ENCODE measurements around the gene SIGLEC11.
"Not testable (repeated sequence)": the region's sequence is repeated elsewhere in the genome, so short reads cannot be mapped to it uniquely, and the experiment has no call there.

The SIGLEC11 gene

GRCh38 chr19:49971991-49972411 is 11.0 kb upstream of the SIGLEC11 start:
- Histone ChIP-seq H3K27me3 (ENCODE audit: control insufficient read depth in 5 of 5, insufficient read depth in 4 of 5, low read length in 5 of 5) (peaks cover 5 to 11% (median 9%) of the 10 kb centered on the region in 5 donors), H3K4me1 (ENCODE audit: control insufficient read depth in 5 of 5, insufficient read depth in 5 of 5, low read length in 5 of 5) (peaks cover 2 to 26% (median 5%) of the 10 kb centered on the region in 5 donors), H3K4me3 (ENCODE audit: low read depth in 1 of 5, low read length in 5 of 5) (no peak overlapping the region), H3K27ac (ENCODE audit: low read depth, low read length) (no peak overlapping the region), H3K36me3 (ENCODE audit: control insufficient read depth in 5 of 5, insufficient read depth in 5 of 5, low read length in 5 of 5) (peaks cover 0 to 22% (median 16%) of the 10 kb centered on the region in 5 donors), H3K9ac (ENCODE audit: low read length in 5 of 5) (no peak overlapping the region), H3K9me3 (ENCODE audit: control insufficient read depth in 5 of 5, low read length in 5 of 5) (no peaks in the 10 kb centered on the region)

- not testable (repeated sequence) for H3K9ac ChIP-seq (ENCODE audit: low read length in 5 of 5); H3K9me3 ChIP-seq (ENCODE audit: control insufficient read depth in 5 of 5, low read length in 5 of 5); H3K27ac ChIP-seq (ENCODE audit: low read depth, low read length); H3K4me3 ChIP-seq (ENCODE audit: low read depth in 1 of 5, low read length in 5 of 5); H3K36me3 ChIP-seq (ENCODE audit: control insufficient read depth in 5 of 5, insufficient read depth in 5 of 5, low read length in 5 of 5)
- Histone ChIP-seq H3K27me3 (ENCODE audit: control insufficient read depth in 5 of 5, insufficient read depth in 4 of 5, low read length in 5 of 5) (peaks cover 5 to 12% (median 9%) of the 10 kb centered on the region in 5 donors), H3K4me1 (ENCODE audit: control insufficient read depth in 5 of 5, insufficient read depth in 5 of 5, low read length in 5 of 5) (peaks cover 2 to 31% (median 6%) of the 10 kb centered on the region in 5 donors)
Observed at GRCh38 chr19:49969355-49969754, 8.4 kb upstream of the SIGLEC11 start.

GRCh38 chr19:49968279-49968922 is 7.4 kb upstream of the SIGLEC11 start:
- H3K9ac ChIP-seq (ENCODE audit: low read length in 5 of 5) = no peak overlapping the region
- no peak overlapping the region for H3K4me3 ChIP-seq (ENCODE audit: low read depth in 1 of 5, low read length in 5 of 5)
- peaks cover 0 to 2% (median 0%) of the 10 kb centered on the region in 5 donors for H3K36me3 ChIP-seq (ENCODE audit: control insufficient read depth in 5 of 5, insufficient read depth in 5 of 5, low read length in 5 of 5)
- peaks cover 0 to 2% (median 0%) of the 10 kb centered on the region in 5 donors for H3K9me3 ChIP-seq (ENCODE audit: control insufficient read depth in 5 of 5, low read length in 5 of 5)
- peaks cover 2 to 24% (median 6%) of the 10 kb centered on the region in 5 donors for H3K4me1 ChIP-seq (ENCODE audit: control insufficient read depth in 5 of 5, insufficient read depth in 5 of 5, low read length in 5 of 5)
- H3K27me3 ChIP-seq (ENCODE audit: control insufficient read depth in 5 of 5, insufficient read depth in 4 of 5, low read length in 5 of 5) = peaks cover 5 to 12% (median 9%) of the 10 kb centered on the region in 5 donors
- no peak overlapping the region for H3K27ac ChIP-seq (ENCODE audit: low read depth, low read length)

GRCh38 chr19:49959892-49960291 is 1.1 kb downstream of the SIGLEC11 start:
- H3K27me3 ChIP-seq (ENCODE audit: control insufficient read depth in 5 of 5, insufficient read depth in 4 of 5, low read length in 5 of 5) = peaks cover 0 to 19% (median 3%) of the 10 kb centered on the region in 5 donors
- H3K36me3 ChIP-seq (ENCODE audit: control insufficient read depth in 5 of 5, insufficient read depth in 5 of 5, low read length in 5 of 5); H3K4me3 ChIP-seq (ENCODE audit: low read depth in 1 of 5, low read length in 5 of 5): not testable (repeated sequence)

DNA sequence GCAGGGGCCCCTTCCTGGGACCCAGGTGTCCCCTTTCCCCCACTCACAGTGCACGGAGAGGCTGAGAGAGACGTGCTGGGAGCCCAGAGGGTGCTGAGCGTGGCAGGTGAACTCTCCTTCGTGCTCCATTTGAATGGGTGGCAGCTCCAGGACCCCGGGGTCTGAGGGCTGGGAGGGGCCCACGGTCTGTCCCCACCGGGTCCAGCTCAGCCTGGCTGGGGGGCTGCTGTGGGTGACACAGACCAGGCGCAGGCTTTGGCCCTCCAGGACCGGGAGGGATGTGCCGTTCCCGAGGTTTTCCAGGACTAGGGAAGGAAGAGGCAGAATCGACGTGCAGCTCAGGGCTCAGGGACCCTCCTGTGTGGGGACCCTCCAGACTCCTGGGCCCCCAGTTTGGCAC is 2.4 kb downstream of the SIGLEC11 start:
- H3K9ac ChIP-seq (ENCODE audit: low read length in 5 of 5); H3K4me3 ChIP-seq (ENCODE audit: low read depth in 1 of 5, low read length in 5 of 5); H3K27ac ChIP-seq (ENCODE audit: low read depth, low read length); H3K9me3 ChIP-seq (ENCODE audit: control insufficient read depth in 5 of 5, low read length in 5 of 5); H3K36me3 ChIP-seq (ENCODE audit: control insufficient read depth in 5 of 5, insufficient read depth in 5 of 5, low read length in 5 of 5): not testable (repeated sequence)
- Histone ChIP-seq H3K27me3 (ENCODE audit: control insufficient read depth in 5 of 5, insufficient read depth in 4 of 5, low read length in 5 of 5) (peaks cover 0 to 27% (median 11%) of the 10 kb centered on the region in 5 donors), H3K4me1 (ENCODE audit: control insufficient read depth in 5 of 5, insufficient read depth in 5 of 5, low read length in 5 of 5) (peaks cover 1 to 31% (median 16%) of the 10 kb centered on the region in 5 donors)

More at GRCh38 chr19:49959892-49960291, 1.1 kb downstream of the SIGLEC11 start:
- H3K9me3 ChIP-seq (ENCODE audit: control insufficient read depth in 5 of 5, low read length in 5 of 5); H3K27ac ChIP-seq (ENCODE audit: low read depth, low read length); H3K9ac ChIP-seq (ENCODE audit: low read length in 5 of 5): not testable (repeated sequence)
- H3K4me1 ChIP-seq (ENCODE audit: control insufficient read depth in 5 of 5, insufficient read depth in 5 of 5, low read length in 5 of 5) = peaks cover 0 to 20% (median 5%) of the 10 kb centered on the region in 5 donors

DNA sequence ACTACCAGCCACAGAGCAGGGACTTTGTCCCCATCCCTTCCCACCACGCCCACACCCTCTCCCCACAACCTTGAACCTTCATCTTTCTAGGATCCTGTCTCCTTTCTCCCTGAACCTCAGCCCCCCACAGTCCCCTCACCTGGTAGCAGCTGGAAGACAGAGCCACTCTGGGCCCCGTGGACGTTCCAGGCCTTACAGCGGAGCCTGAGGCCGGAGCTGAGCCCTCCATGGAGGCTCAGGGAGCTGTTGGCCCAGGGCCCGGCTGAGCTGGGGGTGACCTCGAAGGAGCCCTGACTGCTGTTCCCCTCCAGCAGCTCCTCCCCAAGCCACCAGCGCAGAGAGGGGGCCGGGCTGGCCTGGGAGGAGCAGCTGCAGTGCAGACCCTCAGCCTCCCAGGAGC is 2.8 kb downstream of the SIGLEC11 start:
- not testable (repeated sequence) for H3K36me3 ChIP-seq (ENCODE audit: control insufficient read depth in 5 of 5, insufficient read depth in 5 of 5, low read length in 5 of 5); H3K27ac ChIP-seq (ENCODE audit: low read depth, low read length); H3K4me3 ChIP-seq (ENCODE audit: low read depth in 1 of 5, low read length in 5 of 5); H3K9me3 ChIP-seq (ENCODE audit: control insufficient read depth in 5 of 5, low read length in 5 of 5); H3K9ac ChIP-seq (ENCODE audit: low read length in 5 of 5)
- H3K27me3 ChIP-seq (ENCODE audit: control insufficient read depth in 5 of 5, insufficient read depth in 4 of 5, low read length in 5 of 5) = peaks cover 0 to 27% (median 11%) of the 10 kb centered on the region in 5 donors
- H3K4me1 ChIP-seq (ENCODE audit: control insufficient read depth in 5 of 5, insufficient read depth in 5 of 5, low read length in 5 of 5) = peaks cover 1 to 31% (median 17%) of the 10 kb centered on the region in 5 donors

DNA sequence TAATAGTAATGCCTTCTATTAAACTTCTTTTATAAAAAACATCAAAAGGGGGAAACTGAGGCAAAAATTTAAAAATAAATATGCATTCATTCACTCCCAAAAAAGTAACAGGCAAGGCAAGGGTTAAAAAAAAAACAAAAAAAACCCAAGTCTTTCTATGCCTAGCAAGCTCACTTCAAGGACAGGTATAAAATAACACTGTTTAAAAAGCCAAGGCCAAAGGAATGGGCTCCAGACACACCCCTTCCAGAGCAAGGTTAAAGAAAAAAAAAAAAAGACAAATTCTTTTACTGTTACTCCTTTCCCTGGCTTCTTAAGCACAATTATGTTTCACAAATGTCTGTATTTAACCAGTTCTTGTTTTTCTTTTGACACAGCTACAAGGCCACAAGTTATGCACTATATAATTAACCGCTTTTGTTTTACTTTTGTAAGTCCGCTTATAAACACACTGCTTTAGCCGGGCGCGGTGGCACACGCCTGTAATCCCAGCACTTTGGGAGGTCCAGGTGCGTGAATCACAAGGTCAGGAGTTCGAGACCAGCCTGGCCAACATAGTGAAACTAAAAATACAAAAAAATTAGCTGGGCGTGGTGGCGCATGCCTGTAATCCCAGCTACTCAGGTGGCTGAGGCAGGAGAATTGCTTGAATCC is 3.6 kb downstream of the SIGLEC11 start:
- H3K27ac ChIP-seq (ENCODE audit: low read depth, low read length) = no peak overlapping the region
- H3K4me3 ChIP-seq (ENCODE audit: low read depth in 1 of 5, low read length in 5 of 5) = no peak overlapping the region

GRCh38 chr19:49956115-49956495 is 4.9 kb downstream of the SIGLEC11 start:
- peaks cover 0 to 27% (median 20%) of the 10 kb centered on the region in 5 donors for H3K4me1 ChIP-seq (ENCODE audit: control insufficient read depth in 5 of 5, insufficient read depth in 5 of 5, low read length in 5 of 5)
- H3K4me3 ChIP-seq (ENCODE audit: low read depth in 1 of 5, low read length in 5 of 5) = no peak overlapping the region
- H3K9ac ChIP-seq (ENCODE audit: low read length in 5 of 5) = no peak overlapping the region
- H3K27me3 ChIP-seq (ENCODE audit: control insufficient read depth in 5 of 5, insufficient read depth in 4 of 5, low read length in 5 of 5) = peaks cover 0 to 34% (median 11%) of the 10 kb centered on the region in 5 donors
- no peaks in the 10 kb centered on the region for H3K9me3 ChIP-seq (ENCODE audit: control insufficient read depth in 5 of 5, low read length in 5 of 5)
- H3K36me3 ChIP-seq (ENCODE audit: control insufficient read depth in 5 of 5, insufficient read depth in 5 of 5, low read length in 5 of 5) = peaks cover 0 to under 1% (median 0%) of the 10 kb centered on the region in 5 donors
- H3K27ac ChIP-seq (ENCODE audit: low read depth, low read length) = no peak overlapping the region

More for the DNA sequence above, 3.6 kb downstream of the SIGLEC11 start:
- Histone ChIP-seq H3K27me3 (ENCODE audit: control insufficient read depth in 5 of 5, insufficient read depth in 4 of 5, low read length in 5 of 5) (peaks cover 0 to 27% (median 11%) of the 10 kb centered on the region in 5 donors), H3K9ac (ENCODE audit: low read length in 5 of 5) (no peak overlapping the region), H3K36me3 (ENCODE audit: control insufficient read depth in 5 of 5, insufficient read depth in 5 of 5, low read length in 5 of 5) (no peaks in the 10 kb centered on the region), H3K4me1 (ENCODE audit: control insufficient read depth in 5 of 5, insufficient read depth in 5 of 5, low read length in 5 of 5) (peaks cover 1 to 31% (median 20%) of the 10 kb centered on the region in 5 donors), H3K9me3 (ENCODE audit: control insufficient read depth in 5 of 5, low read length in 5 of 5) (no peaks in the 10 kb centered on the region)

GRCh38 chr19:49954933-49955332 is 6.0 kb downstream of the SIGLEC11 start:
- H3K4me3 ChIP-seq (ENCODE audit: low read depth in 1 of 5, low read length in 5 of 5) = no peak overlapping the region
- H3K27me3 ChIP-seq (ENCODE audit: control insufficient read depth in 5 of 5, insufficient read depth in 4 of 5, low read length in 5 of 5) = peaks cover 0 to 37% (median 13%) of the 10 kb centered on the region in 5 donors
- no peak overlapping the region for H3K27ac ChIP-seq (ENCODE audit: low read depth, low read length)
- no peaks in the 10 kb centered on the region for H3K9me3 ChIP-seq (ENCODE audit: control insufficient read depth in 5 of 5, low read length in 5 of 5)
- H3K9ac ChIP-seq (ENCODE audit: low read length in 5 of 5) = no peak overlapping the region
- peaks cover 0 to 27% (median 20%) of the 10 kb centered on the region in 5 donors for H3K4me1 ChIP-seq (ENCODE audit: control insufficient read depth in 5 of 5, insufficient read depth in 5 of 5, low read length in 5 of 5)
- H3K36me3 ChIP-seq (ENCODE audit: control insufficient read depth in 5 of 5, insufficient read depth in 5 of 5, low read length in 5 of 5) = peaks cover 0 to 9% (median 0%) of the 10 kb centered on the region in 5 donors

All from subcutaneous abdominal adipose tissue (tissue), 5 donors.